HG03045 (cell line): Measurements from ENCODE around the gene IFFO2.

ENCODE experiments used
- ATAC-seq: cut with Tn5 transposase; IDR thresholded peaks from one replicate; pipeline ENCODE4 v1.9.1; 2021; ENCODE audit warnings: mild to moderate bottlenecking, moderate library complexity; ENCODE audit not compliant: unreplicated experiment

IFFO2 gene

GRCh38 chr1:18956193-18957135 lies at the start of gene IFFO2:
Gene IFFO2, minus strand, starts transcription at chr1:18956676. Its CDS starts 344 bp downstream, at chr1:18956332.
- ATAC-seq: peak; percentile 65

GRCh38 chr1:19006000-19006399 lies 49.5 kb upstream of the IFFO2 start:
- ATAC-seq: no peak

- ATAC-seq: no peak
Observed at GRCh38 chr1:19003371-19004290, 47.2 kb upstream of the IFFO2 start.

- no peak for ATAC-seq
Observed at GRCh38 chr1:19000065-19000464, 43.6 kb upstream of the IFFO2 start.

- no peak for ATAC-seq
Observed at GRCh38 chr1:18999359-18999758, 42.9 kb upstream of the IFFO2 start.

- no peak for ATAC-seq
Observed at GRCh38 chr1:18998016-18998724, 41.7 kb upstream of the IFFO2 start.

- no peak for ATAC-seq
Observed at GRCh38 chr1:18997508-18997907, 41.0 kb upstream of the IFFO2 start.

- no peak for ATAC-seq
Observed at GRCh38 chr1:18996548-18997177, 40.2 kb upstream of the IFFO2 start.

- no peak for ATAC-seq
Observed at GRCh38 chr1:18994381-18994780, 37.9 kb upstream of the IFFO2 start.

- ATAC-seq: no peak
Observed at GRCh38 chr1:18992646-18993045, 36.2 kb upstream of the IFFO2 start.

- ATAC-seq: no peak
Observed at GRCh38 chr1:18991585-18991984, 35.1 kb upstream of the IFFO2 start.

- ATAC-seq: no peak
Observed at GRCh38 chr1:18989896-18990295, 33.4 kb upstream of the IFFO2 start.

GRCh38 chr1:18989176-18989799 lies 32.8 kb upstream of the IFFO2 start:
- no peak for ATAC-seq

- ATAC-seq: no peak
Observed at GRCh38 chr1:18981242-18981641, 24.8 kb upstream of the IFFO2 start.

GRCh38 chr1:18978706-18979105 lies 22.2 kb upstream of the IFFO2 start:
- ATAC-seq: no peak

- no peak for ATAC-seq
Observed at GRCh38 chr1:18977428-18977827, 21.0 kb upstream of the IFFO2 start.

GRCh38 chr1:18976096-18976495 lies 19.6 kb upstream of the IFFO2 start:
- no peak for ATAC-seq

- no peak for ATAC-seq
Observed at GRCh38 chr1:18974606-18975005, 18.1 kb upstream of the IFFO2 start.

GRCh38 chr1:18974005-18974404 lies 17.5 kb upstream of the IFFO2 start:
- no peak for ATAC-seq

- ATAC-seq: no peak
Observed at GRCh38 chr1:18973446-18973955, 17.0 kb upstream of the IFFO2 start.
